Smooth muscle cell (in vitro differentiated cells): ENCODE measurements around the gene JAK1. TPM values are rescaled to one million over a fixed set of nuclear protein-coding genes. Genes with fewer than 3 reads are reported as not detected.

Source experiments
- DNase-seq: peaks from one replicate; lab custom pipeline; 2025; ENCODE audit not compliant: unreplicated experiment; lab: John Stamatoyannopoulos, UW
- H2AFZ ChIP-seq: fragments of 200-600 bp; sonication (generic); 2 replicates; pipeline ENCODE4 v1.6.0; 2016; ENCODE audit warnings: antibody characterized with exemption, low read depth, mild to moderate bottlenecking
- H3F3A ChIP-seq: fragments of 200-600 bp; sonication (generic); 2 replicates; pipeline ENCODE4 v1.6.0; 2017; ENCODE audit warnings: antibody characterized with exemption, low read depth
- H3K27ac ChIP-seq: fragments of 200-600 bp; sonication (generic); 2 replicates; pipeline ENCODE4 v1.5.1; 2016; ENCODE audit warnings: low read depth, mild to moderate bottlenecking
- H3K27me3 ChIP-seq: fragments of 200-600 bp; sonication (generic); 2 replicates; pipeline ENCODE4 v1.6.1; 2016; ENCODE audit warnings: low read depth, mild to moderate bottlenecking
- H3K36me3 ChIP-seq: fragments of 200-600 bp; sonication (generic); 2 replicates; pipeline ENCODE4 v1.5.1; 2016; ENCODE audit warnings: low read depth
- H3K4me1 ChIP-seq: fragments of 200-600 bp; sonication (generic); 2 replicates; pipeline ENCODE4 v1.5.1; 2016; ENCODE audit warnings: low read depth
- H3K4me2 ChIP-seq: fragments of 200-600 bp; sonication (generic); 2 replicates; pipeline ENCODE4 v1.6.0; 2016; ENCODE audit warnings: mild to moderate bottlenecking
- H3K4me3 ChIP-seq: fragments of 200-600 bp; sonication (generic); 2 replicates; pipeline ENCODE4 v1.5.1; 2016; ENCODE audit warnings: mild to moderate bottlenecking
- H3K79me2 ChIP-seq: fragments of 200-600 bp; sonication (generic); 2 replicates; pipeline ENCODE4 v1.6.0; 2016; ENCODE audit warnings: low read depth, mild to moderate bottlenecking
- H3K9ac ChIP-seq: fragments of 200-600 bp; sonication (generic); 2 replicates; pipeline ENCODE4 v1.6.0; 2016; ENCODE audit warnings: low read depth
- H3K9me3 ChIP-seq: fragments of 200-600 bp; sonication (generic); replicated peaks from 2 replicates; pipeline ENCODE4 v1.5.1; 2016; ENCODE audit warnings: low read depth
- H4K20me1 ChIP-seq: fragments of 200-600 bp; sonication (generic); 2 replicates; pipeline ENCODE4 v1.6.0; 2016; ENCODE audit warnings: low read depth
- WGBS: methylation state at CpG from one replicate; pipeline ENCODE4 v1.1.7; 2016; ENCODE audit warnings: low lambda C conversion rate; 5-methylcytosine and 5-hydroxymethylcytosine counted together
- polyA plus RNA-seq: library from polyadenylated mRNA; unstranded; fragments of >200 nt; fragmentation: Nextera tagmentation; extraction: Ambion mirVana; gene quantifications from 2 replicates; pipeline ENCODE4 v1.2.1, GENCODE V29; 2016
- total RNA-seq: library from RNA; depleted of rRNA; stranded (reverse); fragments of >200 nt; gene quantifications from 2 replicates; pipeline ENCODE4 v1.2.3, GENCODE V29; 2014
- TF ChIP-seq, protein P1 (sequence below): fragments of 200-600 bp; sonication (generic); IDR thresholded peaks from 2 replicates; pipeline ENCODE4 v1.5.1; 2017; ENCODE audit warnings: borderline replicate concordance, mild to moderate bottlenecking, antibody characterized with exemption; ENCODE audit not compliant: insufficient read depth, poor library complexity, severe bottlenecking

JAK1 gene
- total and polyA plus RNA-seq, 2 experiments from 2014 or later, result 44.9 to 110 TPM

DNA sequence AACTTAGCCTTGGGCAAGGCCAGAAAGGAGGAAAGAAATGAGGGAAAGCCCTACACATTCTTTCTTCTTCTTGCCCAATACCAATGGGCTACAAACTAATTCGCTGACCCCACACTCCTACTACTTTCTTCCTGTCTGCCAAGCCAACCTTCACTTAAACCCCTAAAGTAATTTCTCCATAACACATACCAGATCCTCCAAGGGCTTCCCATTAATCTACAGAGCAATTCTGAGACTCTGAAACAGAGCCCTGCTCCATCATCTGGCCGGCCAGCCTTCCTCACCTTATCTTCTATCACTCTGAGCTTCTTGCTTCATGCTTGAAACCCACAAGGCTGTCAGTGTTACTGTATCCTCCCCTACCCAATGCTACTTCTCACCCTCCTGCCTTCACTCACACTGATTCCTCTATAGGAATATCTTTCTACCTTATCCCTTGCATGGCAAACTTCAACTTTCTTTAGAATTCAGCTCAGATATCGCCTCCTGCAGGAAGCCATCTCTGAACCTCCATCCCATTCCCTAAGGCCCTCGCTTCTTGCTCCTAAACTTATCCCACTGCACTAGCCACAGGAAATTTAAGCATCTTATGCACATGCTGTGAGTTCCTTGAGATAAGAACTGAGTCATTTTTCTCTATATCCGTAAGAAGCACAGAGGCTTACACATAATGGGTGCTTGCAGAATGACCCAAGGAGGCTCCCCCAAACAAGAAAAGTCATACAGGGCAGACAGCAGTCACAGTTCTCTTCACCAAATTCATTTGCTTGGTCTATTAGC is 81.9 kb downstream of the JAK1 start:
- H3K27ac ChIP-seq, result no peak overlapping the region
- 59% methylated on average over 5 of the region's 5 CpGs for WGBS
- DNase-seq, result no peak

DNA sequence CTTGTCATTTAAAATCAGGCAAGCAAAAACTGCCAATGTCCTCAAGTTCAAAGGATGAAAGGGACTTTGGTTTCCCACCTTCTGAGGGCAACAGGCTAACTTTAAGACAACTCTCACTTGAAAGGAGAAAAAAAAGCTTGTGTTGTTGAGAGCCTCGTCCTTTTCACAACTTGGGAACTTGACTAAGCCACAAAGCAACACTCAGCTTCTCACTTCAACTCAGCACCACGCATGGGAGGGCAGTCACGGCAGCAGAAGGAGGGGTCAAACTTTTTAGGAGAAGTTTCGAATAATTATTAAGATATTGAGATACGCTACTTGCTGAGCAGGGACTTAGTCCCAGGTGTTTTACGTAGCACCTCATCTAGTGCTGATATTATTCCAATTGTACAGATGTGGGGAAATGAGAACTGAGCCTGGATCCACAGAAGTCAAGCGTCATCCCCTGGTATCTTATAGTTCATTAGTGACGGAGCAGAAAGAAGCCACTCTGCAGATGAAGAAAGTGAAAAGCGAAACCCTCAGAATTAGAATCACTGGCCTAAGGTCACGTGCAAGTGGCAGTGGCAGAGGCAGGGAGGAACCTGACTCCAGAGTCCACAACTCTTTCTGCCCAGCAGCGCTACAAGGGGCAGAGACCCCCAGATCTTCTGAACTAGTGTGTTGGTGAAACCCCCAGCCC is 83.6 kb downstream of the JAK1 start:
- H3K9me3 ChIP-seq, result no peaks in the 10 kb centered on the region
- no peak overlapping the region for H3K4me3 ChIP-seq
- peaks cover 38% of the 10 kb centered on the region for H4K20me1 ChIP-seq
- no peak overlapping the region for H3K9ac ChIP-seq
- H3K4me1 ChIP-seq, result no peaks in the 10 kb centered on the region
- H3K36me3 ChIP-seq, result peaks cover 3% of the 10 kb centered on the region
- no peak for DNase-seq
- H3K4me2 ChIP-seq, result no peak overlapping the region
- H2AFZ ChIP-seq, result no peak overlapping the region
- peaks cover 5% of the 10 kb centered on the region for H3F3A ChIP-seq
- peaks cover 17% of the 10 kb centered on the region for H3K79me2 ChIP-seq
- no peak overlapping the region for H3K27ac ChIP-seq
- TF ChIP-seq, protein P1, sequence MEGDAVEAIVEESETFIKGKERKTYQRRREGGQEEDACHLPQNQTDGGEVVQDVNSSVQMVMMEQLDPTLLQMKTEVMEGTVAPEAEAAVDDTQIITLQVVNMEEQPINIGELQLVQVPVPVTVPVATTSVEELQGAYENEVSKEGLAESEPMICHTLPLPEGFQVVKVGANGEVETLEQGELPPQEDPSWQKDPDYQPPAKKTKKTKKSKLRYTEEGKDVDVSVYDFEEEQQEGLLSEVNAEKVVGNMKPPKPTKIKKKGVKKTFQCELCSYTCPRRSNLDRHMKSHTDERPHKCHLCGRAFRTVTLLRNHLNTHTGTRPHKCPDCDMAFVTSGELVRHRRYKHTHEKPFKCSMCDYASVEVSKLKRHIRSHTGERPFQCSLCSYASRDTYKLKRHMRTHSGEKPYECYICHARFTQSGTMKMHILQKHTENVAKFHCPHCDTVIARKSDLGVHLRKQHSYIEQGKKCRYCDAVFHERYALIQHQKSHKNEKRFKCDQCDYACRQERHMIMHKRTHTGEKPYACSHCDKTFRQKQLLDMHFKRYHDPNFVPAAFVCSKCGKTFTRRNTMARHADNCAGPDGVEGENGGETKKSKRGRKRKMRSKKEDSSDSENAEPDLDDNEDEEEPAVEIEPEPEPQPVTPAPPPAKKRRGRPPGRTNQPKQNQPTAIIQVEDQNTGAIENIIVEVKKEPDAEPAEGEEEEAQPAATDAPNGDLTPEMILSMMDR, result no peak
- 96% methylated on average over 11 of the region's 11 CpGs for WGBS
- no peaks in the 10 kb centered on the region for H3K27me3 ChIP-seq

More for the DNA sequence above, 81.9 kb downstream of the JAK1 start:
- no peak overlapping the region for H3K9ac ChIP-seq
- no peak overlapping the region for H3K4me2 ChIP-seq
- H4K20me1 ChIP-seq, result peaks cover 52% of the 10 kb centered on the region
- H3K36me3 ChIP-seq, result no peaks in the 10 kb centered on the region
- no peak overlapping the region for H2AFZ ChIP-seq
- TF ChIP-seq, protein P1, result no peak
- peaks cover 5% of the 10 kb centered on the region for H3F3A ChIP-seq
- H3K4me3 ChIP-seq, result no peak overlapping the region
- H3K79me2 ChIP-seq, result peaks cover 34% of the 10 kb centered on the region
- no peaks in the 10 kb centered on the region for H3K4me1 ChIP-seq
- no peaks in the 10 kb centered on the region for H3K9me3 ChIP-seq
- H3K27me3 ChIP-seq, result no peaks in the 10 kb centered on the region

DNA sequence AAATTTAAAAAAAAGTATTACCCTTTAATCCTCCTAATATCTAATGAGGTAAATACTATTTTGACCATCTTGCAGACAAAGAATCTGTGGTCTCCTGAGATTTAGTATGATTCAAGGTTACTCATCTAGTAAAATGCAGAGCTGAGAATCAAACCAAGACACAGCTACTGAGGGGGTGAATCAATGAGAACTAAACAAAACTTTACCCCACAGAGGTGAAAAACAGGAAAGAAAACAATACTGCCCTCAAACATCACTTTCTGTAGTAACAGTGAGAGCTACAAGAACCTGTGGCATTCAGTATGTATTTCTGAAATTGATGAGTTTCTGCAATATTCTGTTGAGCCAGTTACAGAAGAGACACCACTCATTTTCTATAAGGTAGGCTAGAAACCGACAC is 85.1 kb downstream of the JAK1 start:
- no peaks in the 10 kb centered on the region for H3K27me3 ChIP-seq
- 100% methylated on average over 1 of the region's 1 CpG for WGBS
- H3K4me2 ChIP-seq, result no peak overlapping the region
- peaks cover 3% of the 10 kb centered on the region for H3K79me2 ChIP-seq
- no peak overlapping the region for H3K27ac ChIP-seq
- H3K9ac ChIP-seq, result no peak overlapping the region
- no peaks in the 10 kb centered on the region for H3K9me3 ChIP-seq
- TF ChIP-seq, protein P1, result no peak
- H3K4me3 ChIP-seq, result no peak overlapping the region
- H3K4me1 ChIP-seq, result no peaks in the 10 kb centered on the region
- H4K20me1 ChIP-seq, result peaks cover 27% of the 10 kb centered on the region
- peaks cover 3% of the 10 kb centered on the region for H3K36me3 ChIP-seq
- H3F3A ChIP-seq, result peaks cover 5% of the 10 kb centered on the region
- DNase-seq, result no peak
- H2AFZ ChIP-seq, result no peak overlapping the region
